SU-DHL-6 (cell line): ENCODE measurements around the gene RAET1G.

ENCODE experiments used
- H2AFZ ChIP-seq: fragments of 200-600 bp; sonication (generic); 2 replicates; pipeline ENCODE4 v1.6.1; 2014; ENCODE audit warnings: low read depth, mild to moderate bottlenecking, moderate library complexity, mixed read lengths, antibody characterized with exemption, low read length; ENCODE audit not compliant: severe bottlenecking
- H3F3A ChIP-seq: fragments of 200-600 bp; shearing (Covaris generic); 2 replicates; pipeline ENCODE4 v1.6.0; 2016; ENCODE audit warnings: antibody characterized with exemption, mild to moderate bottlenecking; ENCODE audit not compliant: insufficient read depth
- H3K27ac ChIP-seq: fragments of 200-600 bp; sonication (generic); 2 replicates; pipeline ENCODE4 v1.5.1; 2016; ENCODE audit warnings: low read depth, mild to moderate bottlenecking, low read length, moderate library complexity, mixed read lengths
- H3K27me3 ChIP-seq: fragments of 200-600 bp; sonication (generic), shearing (Covaris generic); 2 replicates; pipeline ENCODE4 v1.6.0; 2014; ENCODE audit warnings: mild to moderate bottlenecking, low read length
- H3K36me3 ChIP-seq: fragments of 200-600 bp; sonication (generic); 2 replicates; pipeline ENCODE4 v1.6.1; 2014; ENCODE audit warnings: mild to moderate bottlenecking, low read length, mixed read lengths
- H3K4me2 ChIP-seq: fragments of 300-600, 200-600 bp; shearing (Covaris generic), sonication (generic); 2 replicates; pipeline ENCODE4 v1.6.0; 2014; ENCODE audit warnings: low read length, low read depth, mild to moderate bottlenecking; ENCODE audit not compliant: poor library complexity, severe bottlenecking
- H3K4me3 ChIP-seq: fragments of 200-600 bp; sonication (generic); 2 replicates; pipeline ENCODE4 v1.5.1; 2014; ENCODE audit warnings: antibody characterized with exemption, low read length, mild to moderate bottlenecking, mixed read lengths; ENCODE audit not compliant: insufficient read depth, poor library complexity, severe bottlenecking
- H3K79me2 ChIP-seq: fragments of 200-600 bp; sonication (generic); 2 replicates; pipeline ENCODE4 v1.6.1; 2014; ENCODE audit warnings: mild to moderate bottlenecking, low read length, moderate library complexity; ENCODE audit not compliant: insufficient read depth
- H3K9ac ChIP-seq: fragments of 200-600 bp; sonication (generic); 2 replicates; pipeline ENCODE4 v1.7.0; 2014; ENCODE audit warnings: mild to moderate bottlenecking, low read length
- H3K9me2 ChIP-seq: fragments of 200-600 bp; sonication (generic); replicated peaks from 2 replicates; pipeline ENCODE4 v1.6.1; 2014; ENCODE audit warnings: low read length; ENCODE audit not compliant: insufficient read depth
- H3K9me3 ChIP-seq: fragments of 200-600 bp; sonication (generic); 2 replicates; pipeline ENCODE4 v1.6.1; 2014; ENCODE audit warnings: low read length, mixed read lengths; ENCODE audit not compliant: insufficient read depth
- H4K20me1 ChIP-seq: fragments of 200-600 bp; sonication (generic); 2 replicates; pipeline ENCODE4 v1.6.1; 2014; ENCODE audit warnings: low read depth, mild to moderate bottlenecking, antibody characterized with exemption, low read length, moderate library complexity, mixed read lengths
- EZH2phosphoT487 ChIP-seq: fragments of 200-600 bp; sonication (generic), shearing (Covaris generic); conservative IDR thresholded peaks from 2 replicates; pipeline ENCODE4 v1.6.1; 2018; ENCODE audit warnings: mild to moderate bottlenecking, antibody characterized with exemption, low read length, moderate library complexity, mixed read lengths
- TF ChIP-seq, protein P1 (sequence below): fragments of 200-600 bp; sonication (generic); IDR thresholded peaks from one replicate; pipeline ENCODE4 v1.5.1; 2017; ENCODE audit warnings: antibody characterized with exemption, mild to moderate bottlenecking, low read length, moderate library complexity; ENCODE audit not compliant: insufficient read depth, poor library complexity, severe bottlenecking

The RAET1G gene

DNA sequence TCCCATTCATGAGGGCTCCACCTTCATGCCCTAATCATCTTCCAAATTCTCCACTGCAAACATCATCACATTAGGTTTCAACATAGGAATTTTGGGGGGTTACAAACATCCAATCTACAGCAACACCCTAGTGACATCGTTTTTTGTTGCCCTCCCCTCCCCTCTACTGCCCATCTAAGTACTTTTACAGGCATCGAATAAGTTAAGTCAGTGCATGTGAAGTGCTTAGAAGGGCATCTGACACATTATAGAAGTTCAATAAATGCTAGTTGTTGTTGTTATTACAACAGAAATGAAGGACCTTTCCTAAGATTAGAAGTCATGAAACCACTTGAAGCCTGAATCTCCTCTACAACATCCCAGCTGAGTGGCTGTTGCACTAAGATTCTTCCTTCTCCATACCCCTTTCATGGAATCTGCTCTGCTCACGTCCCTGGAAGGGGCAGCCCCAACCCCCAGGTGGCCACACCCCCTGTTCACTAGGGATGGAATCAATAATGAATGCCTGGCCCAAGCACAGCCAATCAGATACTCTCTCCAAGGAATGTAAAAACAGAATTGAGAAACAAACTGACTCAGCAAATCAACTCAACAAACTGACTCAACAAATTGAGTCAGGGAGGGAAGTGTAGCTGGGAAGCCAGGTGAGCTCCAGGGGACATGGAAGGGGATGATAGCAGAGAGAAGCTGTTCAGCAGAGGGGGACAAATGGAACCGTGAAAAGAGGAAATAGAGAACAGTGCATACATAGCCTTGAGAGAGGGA lies 54.9 kb downstream of the RAET1G start:
- H3K79me2 ChIP-seq = no peaks in the 10 kb centered on the region
- peaks cover 5% of the 10 kb centered on the region; the same call in 1 of the 2 replicates for H3F3A ChIP-seq
- H3K36me3 ChIP-seq = no peaks in the 10 kb centered on the region
- H3K9ac ChIP-seq = no peak overlapping the region
- H4K20me1 ChIP-seq = no peaks in the 10 kb centered on the region
- H3K4me2 ChIP-seq = no peak overlapping the region
- TF ChIP-seq EZH2phosphoT487 = no peak
- TF ChIP-seq, protein P1, sequence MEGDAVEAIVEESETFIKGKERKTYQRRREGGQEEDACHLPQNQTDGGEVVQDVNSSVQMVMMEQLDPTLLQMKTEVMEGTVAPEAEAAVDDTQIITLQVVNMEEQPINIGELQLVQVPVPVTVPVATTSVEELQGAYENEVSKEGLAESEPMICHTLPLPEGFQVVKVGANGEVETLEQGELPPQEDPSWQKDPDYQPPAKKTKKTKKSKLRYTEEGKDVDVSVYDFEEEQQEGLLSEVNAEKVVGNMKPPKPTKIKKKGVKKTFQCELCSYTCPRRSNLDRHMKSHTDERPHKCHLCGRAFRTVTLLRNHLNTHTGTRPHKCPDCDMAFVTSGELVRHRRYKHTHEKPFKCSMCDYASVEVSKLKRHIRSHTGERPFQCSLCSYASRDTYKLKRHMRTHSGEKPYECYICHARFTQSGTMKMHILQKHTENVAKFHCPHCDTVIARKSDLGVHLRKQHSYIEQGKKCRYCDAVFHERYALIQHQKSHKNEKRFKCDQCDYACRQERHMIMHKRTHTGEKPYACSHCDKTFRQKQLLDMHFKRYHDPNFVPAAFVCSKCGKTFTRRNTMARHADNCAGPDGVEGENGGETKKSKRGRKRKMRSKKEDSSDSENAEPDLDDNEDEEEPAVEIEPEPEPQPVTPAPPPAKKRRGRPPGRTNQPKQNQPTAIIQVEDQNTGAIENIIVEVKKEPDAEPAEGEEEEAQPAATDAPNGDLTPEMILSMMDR = no peak
- no peak overlapping the region for H3K4me3 ChIP-seq
- H2AFZ ChIP-seq = no peak overlapping the region
- no peak overlapping the region for H3K27ac ChIP-seq
- H3K27me3 ChIP-seq = no peaks in the 10 kb centered on the region
- H3K9me2 ChIP-seq = no peaks in the 10 kb centered on the region
- no peaks in the 10 kb centered on the region; the same call in 1 of the 2 replicates for H3K9me3 ChIP-seq
